NCI-H128 (cell line): ENCODE measurements around the gene SELL.
"Not testable (repeated sequence)": the region's sequence is repeated elsewhere in the genome, so short reads cannot be mapped to it uniquely, and the experiment has no call there.

Source experiments
- DNase-seq: peaks from one replicate; lab custom pipeline; 2025; ENCODE audit not compliant: unreplicated experiment; lab: John Stamatoyannopoulos, UW

The SELL gene

DNA sequence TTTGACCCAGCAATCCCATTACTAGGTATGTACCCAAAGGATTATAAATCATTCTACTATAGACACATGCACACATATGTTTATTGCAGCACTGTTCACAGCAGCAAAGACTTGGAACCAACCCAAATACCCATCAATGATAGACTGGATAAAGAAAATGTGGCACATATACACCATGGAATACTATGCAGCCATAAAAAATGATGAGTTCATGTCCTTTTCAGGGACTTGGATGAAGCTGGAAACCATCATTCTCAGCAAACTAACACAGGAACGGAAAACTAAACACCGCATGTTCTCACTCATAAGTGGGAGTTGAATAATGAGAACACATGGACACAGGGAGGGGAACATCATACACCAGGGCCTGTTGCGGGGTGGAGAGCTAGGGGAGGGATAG is 41.2 kb downstream of the SELL start:
- not testable (repeated sequence) for DNase-seq

DNA sequence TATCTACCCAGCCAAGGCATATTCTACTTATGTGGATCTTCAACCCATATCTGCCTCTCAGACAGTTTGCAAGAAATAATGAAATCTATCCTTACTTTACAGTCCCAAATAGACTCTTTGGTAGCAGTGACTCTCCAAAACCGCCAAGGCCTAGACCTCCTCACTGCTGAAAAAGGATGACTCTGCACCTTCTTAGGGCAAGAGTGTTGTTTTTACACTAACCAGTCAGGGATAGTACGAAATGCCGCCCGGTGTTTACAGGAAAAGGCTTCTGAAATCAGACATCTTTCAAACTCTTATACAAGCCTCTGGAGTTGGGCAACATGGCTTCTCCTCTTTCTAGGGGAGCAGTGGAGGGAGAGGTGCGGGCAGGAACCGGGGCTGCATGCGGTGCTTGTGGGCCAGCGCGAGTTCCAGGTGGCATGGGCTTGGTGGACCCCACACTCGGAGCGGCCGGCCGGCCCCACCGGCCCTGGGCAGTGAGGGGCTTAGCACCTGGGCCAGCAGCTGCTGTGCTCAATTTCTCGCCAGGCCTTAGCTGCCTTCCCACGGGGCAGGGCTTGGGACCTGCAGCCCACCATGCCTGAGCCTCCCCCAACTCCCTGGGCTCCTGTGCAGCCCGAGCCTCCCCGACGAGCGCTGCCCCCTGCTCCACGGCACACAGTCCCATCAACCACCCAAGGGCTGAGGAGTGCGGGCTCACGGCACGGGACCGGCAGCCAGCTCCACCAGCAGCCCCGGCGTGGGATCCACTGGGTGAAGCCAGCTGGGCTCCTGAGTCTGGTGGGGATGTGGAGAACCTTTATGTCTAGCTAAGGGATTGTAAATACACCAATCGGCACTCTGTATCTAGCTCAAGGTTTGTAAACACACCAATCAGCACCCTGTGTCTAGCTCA is 43.5 kb downstream of the SELL start:
- not testable (repeated sequence) for DNase-seq

DNA sequence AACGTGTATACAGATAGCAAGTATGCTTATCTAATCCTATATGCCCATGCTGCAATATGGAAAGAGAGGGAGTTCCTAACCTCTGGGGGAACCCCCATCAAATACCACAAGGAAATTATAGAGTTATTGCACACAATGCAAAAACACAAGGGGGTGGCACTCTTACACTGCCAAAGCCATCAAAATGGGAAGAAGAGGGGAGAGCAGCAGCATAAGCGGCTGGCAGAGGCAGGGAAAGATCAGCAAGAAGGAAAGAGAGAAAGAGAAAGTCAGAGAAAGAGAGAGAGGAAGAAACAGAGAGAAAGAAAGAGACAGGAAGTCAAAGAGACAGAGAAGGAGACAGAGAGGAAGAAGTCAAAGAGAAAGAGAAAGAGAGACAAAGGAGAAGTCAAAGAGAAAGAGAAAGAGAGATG is 44.2 kb downstream of the SELL start:
- not testable (repeated sequence) for DNase-seq

DNA sequence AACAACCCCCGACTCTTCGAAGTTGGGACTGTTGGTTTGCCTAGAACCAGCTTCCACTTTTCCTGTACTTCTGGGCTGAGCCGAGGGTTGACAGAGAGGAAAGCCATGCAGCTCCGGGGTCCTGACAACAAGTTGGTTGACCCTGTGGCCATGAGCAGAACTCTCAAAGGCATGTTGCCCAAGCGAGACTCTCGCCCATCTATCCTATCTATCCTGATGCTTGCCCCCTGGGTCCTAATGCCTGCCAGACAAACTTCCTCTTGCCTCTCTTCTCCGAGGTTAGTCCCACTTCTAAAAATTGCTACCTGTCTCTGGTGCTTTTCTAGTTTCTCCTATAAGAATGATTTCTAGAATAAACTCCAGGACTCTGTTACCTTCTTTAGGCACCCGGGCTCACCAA is 48.7 kb downstream of the SELL start:
- DNase-seq, result not testable (repeated sequence)

DNA sequence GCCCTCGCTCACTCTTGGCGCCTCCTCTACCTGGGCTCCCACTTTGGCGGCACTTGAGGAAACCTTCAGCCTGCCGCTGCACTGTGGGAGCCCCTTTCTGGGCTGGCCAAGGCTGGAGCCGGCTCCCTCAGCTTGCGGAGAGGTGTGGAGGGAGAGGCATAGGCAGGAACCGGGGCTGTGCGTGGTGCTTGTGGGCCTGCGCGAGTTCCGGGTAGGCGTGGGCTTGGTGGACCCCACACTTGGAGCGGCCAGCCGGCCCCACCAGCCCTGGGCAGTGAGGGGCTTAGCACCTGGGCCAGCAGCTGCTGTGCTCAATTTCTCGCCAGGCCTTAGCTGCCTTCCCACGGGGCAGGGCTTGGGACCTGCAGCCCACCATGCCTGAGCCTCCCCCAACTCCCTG is 50.4 kb downstream of the SELL start:
- not testable (repeated sequence) for DNase-seq

DNA sequence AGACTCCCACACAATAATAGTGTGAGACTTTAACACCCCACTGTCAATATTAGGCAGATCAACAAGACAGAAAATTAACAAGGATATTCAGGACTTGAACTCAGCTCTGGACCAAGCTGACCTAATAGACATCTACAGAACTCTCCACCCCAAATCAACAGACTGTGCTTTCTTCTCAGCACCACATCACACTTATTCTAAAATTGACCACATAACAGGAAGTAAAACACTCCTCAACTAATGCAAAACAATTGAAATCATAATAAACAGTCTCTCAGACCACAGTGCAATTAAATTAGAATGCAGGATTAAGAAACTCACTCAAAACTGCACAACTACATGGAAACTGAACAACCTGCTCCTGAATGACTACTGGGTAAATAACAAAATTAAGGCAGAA is 52.6 kb downstream of the SELL start:
- not testable (repeated sequence) for DNase-seq

DNA sequence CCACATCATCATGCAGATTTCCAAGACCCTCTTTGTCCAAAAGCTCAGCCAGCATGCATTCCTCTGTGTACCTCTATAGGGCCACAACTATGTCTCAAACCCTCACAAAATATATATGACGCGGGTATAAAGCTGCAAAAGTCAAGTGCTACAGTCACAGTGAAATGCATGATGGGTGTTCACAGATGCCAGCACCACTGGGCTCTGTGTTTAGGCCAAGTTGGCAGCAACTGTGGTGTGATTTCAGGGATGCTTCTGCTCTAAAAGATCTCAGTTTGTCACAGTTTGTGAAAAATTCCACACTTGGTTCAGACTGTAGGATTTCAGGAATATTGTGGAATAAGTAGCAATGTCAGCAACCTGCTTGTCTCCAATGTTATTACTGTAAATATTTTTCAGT is 57.5 kb downstream of the SELL start:
- no peak for DNase-seq

DNA sequence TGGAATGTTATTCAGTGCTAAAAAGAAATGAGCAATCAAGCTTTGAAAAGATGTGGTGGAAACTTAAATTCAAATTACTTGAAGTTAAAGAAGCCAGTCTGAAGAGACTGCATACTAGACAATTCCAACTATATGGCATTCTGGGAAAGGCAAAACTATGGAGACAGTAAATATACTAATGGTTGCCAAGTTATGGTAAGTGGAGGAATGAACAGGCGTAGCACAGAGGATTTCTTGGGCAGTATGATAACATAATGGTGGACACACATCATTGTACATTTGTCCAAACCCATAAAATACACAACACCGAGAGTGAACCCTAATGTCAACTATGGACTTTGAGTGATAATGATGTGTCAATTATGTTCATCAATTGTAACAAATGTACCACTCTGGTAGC is 60.4 kb downstream of the SELL start:
- no peak for DNase-seq

DNA sequence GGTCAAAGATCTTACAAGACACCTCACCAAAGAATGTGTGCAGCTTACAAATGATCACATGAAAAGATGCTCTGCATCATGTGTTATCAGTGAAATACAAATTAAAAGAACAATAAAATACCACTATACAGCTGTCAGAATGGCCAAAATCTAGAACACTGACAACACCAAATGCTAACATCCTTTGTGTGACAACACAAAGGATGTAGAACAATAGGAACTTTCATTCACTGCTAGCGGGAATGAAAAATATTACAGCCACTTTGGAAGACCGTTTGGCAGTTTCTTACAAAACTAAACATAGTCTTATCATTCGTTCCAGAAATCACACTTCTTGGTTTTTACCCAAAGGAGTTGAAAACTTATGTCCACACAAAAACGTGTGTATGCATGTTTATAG is 60.9 kb downstream of the SELL start:
- no peak for DNase-seq

DNA sequence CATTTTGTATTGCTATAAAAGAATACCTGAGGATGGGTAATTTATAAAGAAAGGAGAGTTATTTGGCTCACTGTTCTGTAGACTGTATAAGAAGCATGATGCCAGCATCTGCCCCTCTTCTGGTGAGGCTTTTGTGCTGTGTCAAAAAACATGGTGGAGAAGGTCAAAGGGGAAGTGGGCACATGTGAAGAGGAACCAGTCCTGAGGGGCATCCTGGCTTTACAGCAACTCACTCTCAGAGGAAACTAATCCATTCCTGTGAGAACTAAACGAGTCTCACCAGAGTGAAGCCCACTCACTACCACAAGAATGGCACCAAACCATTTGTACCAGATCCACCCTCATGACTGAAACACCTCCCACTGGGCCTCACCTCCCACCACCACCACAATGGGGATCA is 62.7 kb downstream of the SELL start:
- DNase-seq, result no peak

DNA sequence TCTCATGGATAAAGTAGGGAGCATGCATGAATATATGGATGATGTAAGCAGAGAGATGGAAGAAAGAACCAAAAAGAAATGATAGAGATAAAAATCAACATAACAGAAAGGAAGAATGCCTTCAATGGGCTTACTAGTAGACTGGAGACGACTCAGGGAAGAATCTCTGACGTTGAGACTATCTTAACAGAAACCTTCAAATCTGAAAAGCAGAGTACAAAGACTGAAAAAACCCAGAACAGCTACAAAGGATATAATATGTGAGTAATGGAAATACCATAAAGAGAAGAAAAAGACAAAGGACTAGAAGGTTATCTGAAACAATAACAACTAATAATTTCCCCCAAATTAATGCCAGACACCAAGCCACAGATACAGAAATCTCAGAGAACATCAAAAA is 63.2 kb downstream of the SELL start:
- no peak for DNase-seq

DNA sequence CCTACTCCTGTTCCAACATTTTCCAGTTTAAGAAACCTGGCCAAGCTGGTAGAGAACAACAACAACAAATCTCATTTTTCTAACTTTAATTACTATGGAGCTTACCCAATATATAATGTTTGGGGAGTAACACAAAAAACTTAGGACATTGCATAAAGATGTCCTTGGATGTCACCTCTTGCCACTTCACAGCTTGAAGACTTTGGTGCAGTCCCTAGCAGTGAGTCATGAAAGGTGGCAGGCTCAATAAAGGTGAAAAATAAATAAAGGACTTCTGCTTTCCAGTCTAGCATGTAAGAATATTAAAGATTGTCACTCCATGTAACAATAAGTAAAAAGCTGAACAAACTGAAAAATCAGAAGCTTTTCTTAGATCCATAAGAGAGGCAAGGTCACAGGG is 63.9 kb downstream of the SELL start:
- no peak for DNase-seq

DNA sequence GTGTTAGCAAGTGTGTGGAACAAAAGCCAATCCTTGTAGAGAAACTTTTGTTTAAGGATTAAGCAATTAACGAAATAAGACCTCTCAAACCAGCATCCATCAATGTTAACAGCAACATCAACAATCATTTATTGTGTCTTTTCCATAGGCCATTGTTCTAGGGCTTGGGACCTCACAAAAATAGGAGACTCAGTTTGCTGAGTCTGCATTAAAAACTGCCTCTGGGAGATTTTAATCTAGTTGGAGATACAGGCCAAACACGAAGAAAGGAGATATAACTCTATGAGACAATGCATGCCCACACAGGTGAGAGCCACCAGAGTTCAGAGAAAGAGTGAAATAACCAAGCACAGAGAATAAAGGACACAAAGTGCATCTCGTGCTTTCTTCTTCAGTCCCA is 67.1 kb downstream of the SELL start:
- DNase-seq, result no peak
